ENCODE measurements around the gene RBPJ.

The RBPJ gene

DNA sequence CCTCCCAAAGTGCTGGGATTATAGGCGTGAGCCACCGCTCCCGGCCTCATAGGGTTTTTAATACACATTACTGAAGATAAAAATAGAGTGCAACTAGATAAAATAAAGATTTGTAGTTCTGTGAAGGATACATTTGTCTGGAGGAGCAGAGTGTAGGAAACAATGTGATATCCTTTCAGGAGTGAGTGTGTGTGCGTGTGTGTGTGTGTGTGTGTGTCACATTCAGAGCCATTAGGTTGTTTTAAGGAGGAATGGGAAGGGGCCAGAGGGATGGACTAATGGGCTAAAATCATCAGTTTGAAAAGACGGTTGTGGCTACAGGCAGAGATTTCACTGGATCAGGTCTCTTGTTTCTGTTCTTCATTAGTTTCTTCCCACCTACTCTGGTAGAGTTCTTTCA lies 40.0 kb downstream of the RBPJ start:
- Histone ChIP-seq H3K4me3 (ENCODE audit: insufficient read depth in 1 of 2, low read depth in 1 of 2, low read length in 2 of 2) (no peak overlapping the region), H3K9me3 (ENCODE audit: control insufficient read depth, low read length) (no peaks in the 10 kb centered on the region), H4K8ac (ENCODE audit: low read length) (peak overlapping the region; percentile 37), H2BK5ac (ENCODE audit: low read depth, low read length, poor library complexity, severe bottlenecking) (no peak overlapping the region), H3K27ac (ENCODE audit: low read length, poor library complexity, severe bottlenecking) (no peak overlapping the region), H3K79me1 (replicated peaks; ENCODE audit: low read length, poor library complexity, severe bottlenecking) (peaks cover 7% of the 10 kb centered on the region), H2BK12ac (ENCODE audit: low read length in 2 of 2) (no peak overlapping the region), H2AK5ac (ENCODE audit: low read length, severe bottlenecking) (no peak overlapping the region), H3K4me1 (ENCODE audit: control insufficient read depth, insufficient read depth, low read depth, low read length) (peaks cover 5% of the 10 kb centered on the region), H3K23ac (ENCODE audit: low read length in 2 of 2) (peak overlapping the region in 1 of 2 experiments; percentile 83), H3K14ac (ENCODE audit: low read length in 2 of 2) (no peak overlapping the region), H3K4ac (ENCODE audit: low read depth in 1 of 2, low read length in 2 of 2) (peak overlapping the region in 1 of 2 experiments; percentile 87), H4K91ac (ENCODE audit: low read length) (no peak overlapping the region), H3K4me2 (ENCODE audit: low read length, poor library complexity, severe bottlenecking) (no peak overlapping the region), H3K9ac (ENCODE audit: low read length) (peak overlapping the region; percentile 46), H3K18ac (ENCODE audit: low read depth in 1 of 2, low read length in 2 of 2) (peak overlapping the region in 1 of 2 experiments; percentile 57), H2BK15ac (ENCODE audit: low read depth, poor library complexity, severe bottlenecking) (no peak overlapping the region), H3K36me3 (ENCODE audit: control insufficient read depth in 1 of 2, insufficient read depth in 2 of 2, low read depth in 1 of 2, low read length in 2 of 2) (peaks cover 0 to 34% of the 10 kb centered on the region in 2 experiments), H3K27me3 (ENCODE audit: control insufficient read depth in 1 of 2, insufficient read depth in 1 of 2, low read length in 2 of 2) (no peaks in the 10 kb centered on the region), H2AFZ (ENCODE audit: low read depth, low read length) (no peak overlapping the region), H2BK120ac (ENCODE audit: low read depth, low read length) (no peak overlapping the region)
- WGBS = 100% methylated on average over 2 of the region's 5 CpGs
- DNase-seq = peak; percentile 36

DNA sequence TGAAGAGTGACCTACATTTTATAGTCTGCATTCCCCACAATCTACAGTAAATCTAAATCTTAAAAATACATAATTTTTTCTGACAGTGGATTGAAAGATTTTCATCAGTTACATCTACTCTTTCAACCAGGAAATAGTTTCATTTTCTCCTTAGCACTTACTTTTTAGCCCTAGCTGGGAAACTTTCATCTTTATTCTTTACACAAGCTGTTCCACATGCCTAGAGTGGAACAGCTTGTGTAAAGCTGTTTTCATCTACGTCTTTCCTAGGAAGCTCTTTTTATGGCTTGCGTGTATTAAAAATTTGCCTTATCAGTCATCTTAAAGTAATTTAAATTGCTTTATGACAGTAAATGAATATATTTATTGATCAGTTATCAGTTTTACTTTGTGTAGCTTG lies 40.5 kb downstream of the RBPJ start:
- H3K27me3 ChIP-seq (ENCODE audit: control insufficient read depth in 1 of 2, insufficient read depth in 1 of 2, low read length in 2 of 2) = no peaks in the 10 kb centered on the region
- H4K8ac ChIP-seq (ENCODE audit: low read length) = no peak overlapping the region
- H3K4me2 ChIP-seq (ENCODE audit: low read length, poor library complexity, severe bottlenecking) = no peak overlapping the region
- no peak for DNase-seq
- H3K4me3 ChIP-seq (ENCODE audit: insufficient read depth in 1 of 2, low read depth in 1 of 2, low read length in 2 of 2) = no peak overlapping the region
- no CpG with 5 or more reads among the region's 2 CpGs for WGBS
- no peaks in the 10 kb centered on the region for H3K9me3 ChIP-seq (ENCODE audit: control insufficient read depth, low read length)
- peaks cover 7% of the 10 kb centered on the region for H3K79me1 ChIP-seq (replicated peaks; ENCODE audit: low read length, poor library complexity, severe bottlenecking)
- no peak overlapping the region for H3K27ac ChIP-seq (ENCODE audit: low read length, poor library complexity, severe bottlenecking)
- no peak overlapping the region for H4K91ac ChIP-seq (ENCODE audit: low read length)
- H2BK120ac ChIP-seq (ENCODE audit: low read depth, low read length) = no peak overlapping the region
- H3K18ac ChIP-seq (ENCODE audit: low read depth in 1 of 2, low read length in 2 of 2) = no peak overlapping the region
- no peak overlapping the region for H2BK15ac ChIP-seq (ENCODE audit: low read depth, poor library complexity, severe bottlenecking)
- H3K23ac ChIP-seq (ENCODE audit: low read length in 2 of 2) = no peak overlapping the region
- peak overlapping the region; percentile 46 for H3K9ac ChIP-seq (ENCODE audit: low read length)
- H2AFZ ChIP-seq (ENCODE audit: low read depth, low read length) = no peak overlapping the region
- H3K36me3 ChIP-seq (ENCODE audit: control insufficient read depth in 1 of 2, insufficient read depth in 2 of 2, low read depth in 1 of 2, low read length in 2 of 2) = peaks cover 0 to 34% of the 10 kb centered on the region in 2 experiments
- H2BK12ac ChIP-seq (ENCODE audit: low read length in 2 of 2) = no peak overlapping the region
- peaks cover 4% of the 10 kb centered on the region for H3K4me1 ChIP-seq (ENCODE audit: control insufficient read depth, insufficient read depth, low read depth, low read length)
- H3K4ac ChIP-seq (ENCODE audit: low read depth in 1 of 2, low read length in 2 of 2) = no peak overlapping the region
- no peak overlapping the region for H2AK5ac ChIP-seq (ENCODE audit: low read length, severe bottlenecking)
- H2BK5ac ChIP-seq (ENCODE audit: low read depth, low read length, poor library complexity, severe bottlenecking) = no peak overlapping the region
- H3K14ac ChIP-seq (ENCODE audit: low read length in 2 of 2) = no peak overlapping the region

DNA sequence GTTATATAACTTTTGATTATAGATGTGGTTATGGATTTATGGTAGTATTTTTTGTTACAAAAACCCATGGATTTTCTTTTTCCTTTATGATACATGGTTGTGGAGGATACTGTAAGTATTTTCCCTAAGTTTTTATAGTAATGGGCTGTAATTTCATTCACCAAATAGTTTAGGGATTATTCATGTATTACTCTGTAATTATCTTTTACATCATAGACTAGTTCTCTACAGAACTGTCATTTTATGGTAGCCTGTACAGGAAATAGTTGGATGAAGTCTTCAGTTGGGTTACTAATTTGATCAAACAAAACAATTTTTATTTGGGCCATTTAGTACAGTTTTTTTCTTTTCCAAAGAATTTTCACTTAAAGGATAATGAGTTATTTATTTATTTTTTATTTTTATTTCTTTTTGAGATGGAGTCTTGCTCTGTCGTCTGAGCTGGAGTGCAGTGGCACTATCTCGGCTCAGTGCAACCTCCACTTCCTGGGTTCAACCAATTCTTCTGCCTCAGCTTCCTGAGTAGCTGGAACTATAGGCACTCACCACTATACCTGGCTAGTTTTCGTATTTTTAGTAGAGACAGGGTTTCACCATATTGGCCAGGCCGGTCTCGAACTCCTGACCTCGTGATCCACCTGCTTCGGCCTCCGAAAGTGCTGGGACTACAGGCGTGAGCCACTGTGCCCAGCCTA lies 42.1 kb downstream of the RBPJ start:
- Histone ChIP-seq H3K27ac (ENCODE audit: low read length, poor library complexity, severe bottlenecking) (no peak overlapping the region), H2BK120ac (ENCODE audit: low read depth, low read length) (no peak overlapping the region), H3K23ac (ENCODE audit: low read length in 2 of 2) (no peak overlapping the region), H3K9ac (ENCODE audit: low read length) (no peak overlapping the region), H3K4me2 (ENCODE audit: low read length, poor library complexity, severe bottlenecking) (no peak overlapping the region), H2AK5ac (ENCODE audit: low read length, severe bottlenecking) (no peak overlapping the region), H2BK5ac (ENCODE audit: low read depth, low read length, poor library complexity, severe bottlenecking) (no peak overlapping the region), H3K36me3 (ENCODE audit: control insufficient read depth in 1 of 2, insufficient read depth in 2 of 2, low read depth in 1 of 2, low read length in 2 of 2) (peaks cover 0 to 33% of the 10 kb centered on the region in 2 experiments), H3K27me3 (ENCODE audit: control insufficient read depth in 1 of 2, insufficient read depth in 1 of 2, low read length in 2 of 2) (no peaks in the 10 kb centered on the region), H3K4me1 (ENCODE audit: control insufficient read depth, insufficient read depth, low read depth, low read length) (peaks cover 4% of the 10 kb centered on the region), H4K91ac (ENCODE audit: low read length) (no peak overlapping the region), H3K4ac (ENCODE audit: low read depth in 1 of 2, low read length in 2 of 2) (no peak overlapping the region), H2BK15ac (ENCODE audit: low read depth, poor library complexity, severe bottlenecking) (no peak overlapping the region), H3K9me3 (ENCODE audit: control insufficient read depth, low read length) (no peaks in the 10 kb centered on the region), H3K18ac (ENCODE audit: low read depth in 1 of 2, low read length in 2 of 2) (no peak overlapping the region), H2BK12ac (ENCODE audit: low read length in 2 of 2) (no peak overlapping the region), H3K14ac (ENCODE audit: low read length in 2 of 2) (no peak overlapping the region), H2AFZ (ENCODE audit: low read depth, low read length) (no peak overlapping the region), H4K8ac (ENCODE audit: low read length) (no peak overlapping the region), H3K4me3 (ENCODE audit: insufficient read depth in 1 of 2, low read depth in 1 of 2, low read length in 2 of 2) (no peak overlapping the region), H3K79me1 (replicated peaks; ENCODE audit: low read length, poor library complexity, severe bottlenecking) (peaks cover 6% of the 10 kb centered on the region)
- DNase-seq = no peak
- 97% methylated on average over 9 of the region's 9 CpGs for WGBS

DNA sequence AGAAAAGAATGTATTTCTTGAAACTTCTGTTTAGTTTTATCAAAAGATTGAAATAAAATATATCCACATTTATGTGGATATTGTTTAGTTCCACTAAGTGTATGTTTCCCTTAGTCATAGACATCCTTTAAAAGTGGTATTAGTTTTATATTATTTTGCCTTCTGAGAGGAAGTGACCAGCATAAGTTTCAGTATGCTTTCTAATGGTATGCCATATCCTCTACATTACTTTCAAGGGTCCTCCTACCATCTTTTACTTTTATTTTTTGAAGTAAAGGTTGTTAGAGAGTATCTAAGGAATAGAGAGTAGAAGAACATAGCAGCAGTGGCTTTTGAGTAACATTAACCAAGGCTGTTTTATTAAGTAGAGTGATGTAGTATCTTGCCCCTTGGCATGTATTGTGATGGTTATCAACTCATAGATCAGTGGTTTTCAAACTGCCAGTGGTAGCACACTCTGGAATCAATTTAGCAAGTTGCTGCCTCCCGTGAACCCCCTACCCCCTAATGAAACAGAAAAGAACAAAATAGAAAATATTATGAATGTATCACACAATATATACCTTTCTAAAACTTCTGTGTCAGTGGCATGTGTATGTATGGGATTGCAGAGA lies 44.8 kb downstream of the RBPJ start:
- Histone ChIP-seq H3K4me1 (ENCODE audit: control insufficient read depth, insufficient read depth, low read depth, low read length) (peaks cover 1% of the 10 kb centered on the region), H2AK5ac (ENCODE audit: low read length, severe bottlenecking) (no peak overlapping the region), H3K23ac (ENCODE audit: low read length in 2 of 2) (no peak overlapping the region), H3K4me3 (ENCODE audit: insufficient read depth in 1 of 2, low read depth in 1 of 2, low read length in 2 of 2) (no peak overlapping the region), H2BK15ac (ENCODE audit: low read depth, poor library complexity, severe bottlenecking) (no peak overlapping the region), H3K9me3 (ENCODE audit: control insufficient read depth, low read length) (no peaks in the 10 kb centered on the region), H2AFZ (ENCODE audit: low read depth, low read length) (no peak overlapping the region), H3K14ac (ENCODE audit: low read length in 2 of 2) (no peak overlapping the region), H2BK12ac (ENCODE audit: low read length in 2 of 2) (no peak overlapping the region), H2BK5ac (ENCODE audit: low read depth, low read length, poor library complexity, severe bottlenecking) (no peak overlapping the region), H3K27me3 (ENCODE audit: control insufficient read depth in 1 of 2, insufficient read depth in 1 of 2, low read length in 2 of 2) (no peaks in the 10 kb centered on the region), H3K4ac (ENCODE audit: low read depth in 1 of 2, low read length in 2 of 2) (no peak overlapping the region), H3K9ac (ENCODE audit: low read length) (no peak overlapping the region), H4K91ac (ENCODE audit: low read length) (no peak overlapping the region), H3K4me2 (ENCODE audit: low read length, poor library complexity, severe bottlenecking) (no peak overlapping the region), H3K36me3 (ENCODE audit: control insufficient read depth in 1 of 2, insufficient read depth in 2 of 2, low read depth in 1 of 2, low read length in 2 of 2) (peaks cover 0 to 57% of the 10 kb centered on the region in 2 experiments), H4K8ac (ENCODE audit: low read length) (no peak overlapping the region), H3K79me1 (replicated peaks; ENCODE audit: low read length, poor library complexity, severe bottlenecking) (peaks cover 12% of the 10 kb centered on the region), H2BK120ac (ENCODE audit: low read depth, low read length) (no peak overlapping the region), H3K27ac (ENCODE audit: low read length, poor library complexity, severe bottlenecking) (no peak overlapping the region), H3K18ac (ENCODE audit: low read depth in 1 of 2, low read length in 2 of 2) (no peak overlapping the region)
- no CpG with 5 or more reads among the region's 1 CpG for WGBS
- DNase-seq = no peak
